Measurements from ENCODE around the gene LEF1.

Gene LEF1

DNA sequence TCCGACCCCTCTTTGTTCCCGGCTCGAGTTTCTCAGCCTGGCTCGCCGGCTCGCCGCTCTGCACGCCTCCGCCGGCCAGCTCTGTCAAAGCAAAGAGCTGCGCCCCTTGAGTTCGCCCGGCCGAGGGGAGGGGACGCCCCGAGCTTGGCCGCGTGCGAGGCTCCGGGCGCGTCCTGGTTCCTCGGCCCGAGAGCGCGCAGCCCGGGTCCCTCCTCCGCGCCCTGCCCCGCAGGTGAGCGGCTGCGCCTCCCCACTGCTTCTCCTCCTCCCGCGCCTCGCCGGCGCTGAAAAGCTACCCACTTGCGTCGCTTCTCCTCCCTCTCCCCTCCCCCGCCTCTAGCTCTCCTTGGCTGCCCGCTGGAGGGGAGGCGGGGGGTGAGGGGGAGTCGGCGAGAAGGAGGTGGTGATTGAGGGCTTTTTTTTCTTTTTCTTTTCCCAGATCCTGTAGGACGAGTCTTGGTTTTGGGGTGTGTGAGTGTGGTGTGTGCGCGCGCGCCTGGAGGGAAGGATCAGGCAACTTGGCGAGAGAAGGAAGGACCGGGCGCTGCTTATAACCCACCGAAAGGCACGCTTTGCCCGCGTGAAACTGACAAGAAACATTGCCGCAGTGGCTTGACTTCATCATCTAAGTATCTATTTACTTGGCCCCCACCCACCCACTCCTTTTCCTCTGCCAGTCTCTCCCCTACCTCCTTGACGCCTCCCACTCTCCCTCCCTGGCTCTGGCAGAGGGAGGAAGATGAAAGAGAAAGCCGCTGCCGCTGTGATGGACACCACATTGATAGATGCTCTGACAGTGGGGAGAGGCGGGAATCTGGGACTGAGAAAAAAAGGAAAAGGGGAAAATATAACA, at the start of gene LEF1:
Gene LEF1, minus strand, starts transcription at position 262 of the 853 bp plus-strand sequence. CDS start 1,165 bp downstream, outside the sequence.
- peak in 1 of 2 donors; percentile 15 for DNase-seq

DNA sequence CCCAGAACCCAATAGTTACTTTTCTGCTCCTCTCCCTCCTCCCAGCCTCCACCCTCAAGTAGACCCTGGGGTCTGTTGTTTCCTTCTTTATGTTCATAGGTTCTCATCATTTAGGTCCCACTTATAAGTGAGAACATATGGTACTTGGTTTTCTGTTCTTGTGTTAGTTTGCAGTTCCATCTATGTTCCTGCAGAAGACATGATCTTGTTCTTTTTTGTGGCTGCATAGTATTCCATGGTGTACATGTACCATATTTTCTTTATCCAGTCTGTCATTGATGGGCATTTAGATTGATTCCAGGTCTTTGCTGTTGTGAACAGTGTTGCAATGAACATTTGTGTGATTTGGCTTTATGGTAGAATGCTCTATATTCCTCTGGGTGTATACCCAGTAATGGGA, 47.8 kb upstream of the LEF1 start:
- DNase-seq: no peak

DNA sequence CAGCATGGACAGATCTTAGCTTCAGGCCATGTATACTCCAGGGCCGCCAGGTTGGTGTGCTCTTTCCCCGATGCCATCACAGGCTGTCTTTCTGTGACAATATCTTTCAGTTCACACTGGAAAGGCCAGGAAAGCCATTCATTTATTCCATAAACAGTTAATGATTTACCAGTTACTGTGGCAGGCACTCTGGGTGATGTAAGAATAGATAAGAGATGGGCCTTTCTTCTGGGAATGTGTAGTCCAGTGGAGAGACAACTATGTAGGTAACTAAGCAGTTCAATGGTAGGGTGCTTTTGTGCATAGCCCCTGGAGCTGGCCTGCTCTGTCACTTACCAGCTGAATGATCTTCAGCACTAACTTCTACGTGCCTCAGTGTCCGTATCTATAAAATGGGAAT, 46.3 kb upstream of the LEF1 start:
- no peak for DNase-seq

DNA sequence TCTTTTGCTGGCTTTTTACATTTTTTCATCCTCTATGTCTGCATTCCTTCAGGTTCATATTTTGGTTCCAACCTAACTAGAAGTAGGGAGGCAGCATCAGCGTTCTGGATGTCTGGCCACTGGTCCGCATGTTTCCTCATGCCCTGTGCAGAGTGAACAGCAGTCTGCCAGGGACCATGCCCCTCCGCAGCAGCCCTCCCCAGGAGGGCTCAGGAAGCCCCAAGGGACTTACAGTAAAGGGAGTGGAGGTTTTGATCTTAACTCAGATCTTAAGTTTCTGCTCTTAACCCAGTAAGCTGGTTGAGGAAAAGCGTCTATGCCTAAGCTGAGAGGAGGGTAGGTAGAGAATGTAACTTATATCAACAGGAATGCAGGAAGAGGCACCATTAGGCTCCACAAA, 45.0 kb upstream of the LEF1 start:
- DNase-seq: no peak

DNA sequence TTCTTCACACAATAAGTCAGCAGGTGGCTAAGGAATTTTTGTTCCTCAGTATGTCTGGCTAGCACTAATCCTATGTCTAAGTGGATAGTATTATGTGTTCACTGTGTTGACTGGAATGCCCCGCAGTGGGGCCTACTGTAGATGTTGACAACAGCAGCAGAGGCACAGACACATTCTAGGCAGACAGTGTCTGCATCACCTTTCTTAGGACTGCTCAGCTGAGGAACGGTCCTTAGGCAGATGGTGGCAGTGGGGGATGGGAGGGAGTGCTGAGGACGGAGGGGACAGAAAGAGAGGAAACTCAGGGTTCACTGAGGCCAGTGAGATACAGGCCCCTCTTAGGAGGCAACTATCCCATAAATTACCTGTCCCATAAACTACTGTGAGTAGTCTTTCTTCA, 44.6 kb upstream of the LEF1 start:
- no peak for DNase-seq

DNA sequence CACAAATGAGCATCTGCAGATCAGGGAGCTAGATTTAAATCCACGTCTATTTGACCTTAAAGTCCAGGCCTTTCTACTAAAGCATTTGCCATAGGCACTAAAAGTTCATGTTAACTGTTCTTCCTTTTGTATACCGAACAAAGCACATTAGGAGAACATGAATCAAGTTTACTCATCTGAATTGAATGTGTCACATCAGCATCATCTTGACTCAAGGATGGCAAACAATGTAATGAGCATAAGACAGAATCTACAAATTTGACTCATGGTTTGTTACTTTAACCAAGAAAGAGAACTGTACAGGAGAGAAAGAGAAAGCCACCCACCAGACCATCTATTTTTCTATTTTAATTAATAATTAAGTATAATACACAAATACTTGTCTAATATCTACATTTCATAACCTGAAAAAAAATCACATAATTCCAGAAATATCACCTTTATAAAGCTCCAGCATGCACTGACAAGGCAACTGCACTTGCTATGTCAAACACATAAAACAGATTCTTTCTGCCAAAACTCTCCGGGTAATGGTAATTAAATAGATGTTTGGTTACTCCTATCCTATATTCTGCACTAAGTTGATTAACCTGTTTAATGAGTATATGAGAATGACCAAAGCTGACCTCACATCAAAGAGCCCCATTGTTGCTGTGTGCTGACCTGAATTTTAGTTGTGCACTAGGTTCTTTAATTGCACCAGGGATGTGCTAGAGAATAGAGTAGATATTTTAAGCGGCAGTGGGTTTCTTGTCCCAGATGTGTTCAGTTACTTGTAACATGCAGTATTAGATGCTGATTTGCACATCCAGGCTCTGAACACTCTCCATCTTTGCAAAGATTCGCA, 42.5 kb upstream of the LEF1 start:
- no peak for DNase-seq

DNA sequence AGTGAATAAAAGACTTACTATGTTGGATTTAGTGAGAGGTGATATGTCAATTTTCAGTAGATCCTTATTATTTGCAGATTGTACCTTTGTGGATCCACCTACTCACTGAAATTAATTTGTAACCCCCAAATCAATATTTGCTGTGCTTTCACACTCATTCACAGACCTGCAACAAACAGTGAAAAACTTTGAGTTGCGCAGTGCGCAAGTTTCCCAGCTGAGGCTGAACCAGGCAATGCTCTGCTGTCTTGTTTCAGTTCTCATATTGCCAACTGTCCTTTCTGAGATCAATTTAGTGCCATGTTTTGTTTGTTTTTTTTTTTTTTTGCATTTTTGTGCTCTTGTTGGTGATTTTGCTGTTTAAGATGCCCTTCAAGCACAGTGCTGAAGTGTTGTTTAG, 40.8 kb upstream of the LEF1 start:
- DNase-seq: no peak

DNA sequence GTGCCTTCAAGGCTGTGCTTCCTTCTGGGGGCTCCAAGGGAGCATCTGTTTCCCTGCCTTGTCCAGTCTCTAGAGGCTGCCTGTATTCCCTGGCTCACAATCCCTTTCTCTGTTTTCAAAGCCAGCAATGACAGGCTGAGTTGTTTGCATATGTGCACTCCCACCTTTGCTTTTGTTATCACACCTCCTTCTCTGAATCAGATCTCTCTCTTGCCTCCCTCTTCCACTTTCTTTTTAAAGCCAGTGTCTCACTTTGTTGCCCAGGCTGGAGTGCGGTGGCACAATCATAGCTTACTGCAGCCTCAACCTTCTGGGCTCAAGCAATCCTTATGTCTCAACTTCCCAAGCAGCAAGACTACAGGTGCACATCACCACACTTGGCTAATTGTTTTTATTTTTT, 37.1 kb upstream of the LEF1 start:
- DNase-seq: no peak

DNA sequence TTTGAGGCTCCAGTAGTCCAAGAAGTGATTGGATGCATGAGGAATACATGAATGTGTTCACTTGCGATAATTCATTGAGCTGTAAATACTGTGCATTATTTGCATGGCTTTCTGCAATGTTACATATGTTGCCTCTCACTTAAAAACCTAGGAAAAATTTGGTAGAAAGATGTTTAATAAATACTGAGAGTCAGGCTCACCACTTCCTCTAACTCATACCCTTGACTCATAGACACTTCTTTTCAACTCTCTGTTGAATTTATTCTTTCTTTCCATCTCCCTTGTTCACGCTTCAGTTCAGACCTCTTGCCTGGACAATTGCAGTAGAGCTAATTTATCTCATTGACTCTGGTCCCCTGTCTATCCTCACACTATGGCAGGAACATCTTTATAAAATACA, 35.8 kb upstream of the LEF1 start:
- no peak for DNase-seq

DNA sequence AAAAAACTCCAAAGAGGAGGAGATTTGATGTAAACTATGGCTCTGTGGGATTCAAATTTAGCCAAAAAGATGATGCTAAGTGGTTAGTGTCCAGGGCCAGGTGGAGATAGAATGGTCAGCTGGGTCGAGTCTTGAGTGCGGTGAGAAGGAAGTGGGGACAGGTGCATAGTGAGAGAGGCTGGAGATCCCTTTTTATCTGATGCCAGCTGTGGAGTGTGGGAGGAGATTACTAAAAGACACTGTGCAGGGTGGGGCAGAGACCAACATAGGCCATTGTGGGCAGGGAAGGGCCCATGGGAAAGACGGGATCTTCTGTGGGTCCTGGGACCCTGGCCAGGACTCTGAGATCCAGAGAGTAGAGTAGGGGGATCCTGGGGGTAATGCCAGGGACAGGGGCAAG, 34.6 kb upstream of the LEF1 start:
- no peak for DNase-seq

DNA sequence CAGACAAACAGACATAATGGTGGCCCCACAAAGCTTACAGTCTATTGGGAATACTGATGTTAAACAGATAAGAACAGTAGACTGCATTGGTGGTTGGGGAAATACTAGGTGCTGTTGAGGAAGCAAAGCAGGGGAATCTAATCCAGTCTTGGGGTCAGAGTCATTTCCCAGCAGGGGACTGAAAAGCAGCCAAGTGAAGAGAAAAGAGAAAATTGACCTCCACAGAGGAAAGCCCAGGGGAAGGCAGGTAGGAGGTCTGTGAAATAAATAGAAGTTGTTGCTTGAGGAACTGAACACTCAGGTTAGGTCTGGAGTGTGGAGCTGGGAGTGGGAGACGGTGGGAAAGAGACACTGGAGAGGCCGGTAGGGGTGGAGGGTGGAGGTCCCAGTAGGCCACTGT, 33.0 kb upstream of the LEF1 start:
- no peak for DNase-seq

DNA sequence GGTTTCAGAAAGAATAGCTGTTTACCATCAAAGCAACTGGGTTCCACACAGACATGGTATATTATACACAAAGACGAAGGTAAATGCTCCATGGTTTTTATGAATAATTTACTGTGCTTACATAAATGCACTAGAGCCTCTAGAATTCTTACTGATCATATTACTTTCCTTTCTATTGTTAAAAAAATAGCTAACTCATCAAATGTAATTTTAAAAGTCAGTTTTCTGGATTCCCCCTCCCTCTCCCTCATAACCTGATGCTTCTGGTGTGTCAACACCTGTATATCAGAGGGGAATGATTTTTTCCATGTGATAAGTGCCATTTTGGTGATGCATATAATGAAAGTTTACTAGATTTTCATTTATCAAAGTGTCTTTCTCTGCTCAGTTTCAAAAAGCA, 31.1 kb upstream of the LEF1 start:
- no peak for DNase-seq

DNA sequence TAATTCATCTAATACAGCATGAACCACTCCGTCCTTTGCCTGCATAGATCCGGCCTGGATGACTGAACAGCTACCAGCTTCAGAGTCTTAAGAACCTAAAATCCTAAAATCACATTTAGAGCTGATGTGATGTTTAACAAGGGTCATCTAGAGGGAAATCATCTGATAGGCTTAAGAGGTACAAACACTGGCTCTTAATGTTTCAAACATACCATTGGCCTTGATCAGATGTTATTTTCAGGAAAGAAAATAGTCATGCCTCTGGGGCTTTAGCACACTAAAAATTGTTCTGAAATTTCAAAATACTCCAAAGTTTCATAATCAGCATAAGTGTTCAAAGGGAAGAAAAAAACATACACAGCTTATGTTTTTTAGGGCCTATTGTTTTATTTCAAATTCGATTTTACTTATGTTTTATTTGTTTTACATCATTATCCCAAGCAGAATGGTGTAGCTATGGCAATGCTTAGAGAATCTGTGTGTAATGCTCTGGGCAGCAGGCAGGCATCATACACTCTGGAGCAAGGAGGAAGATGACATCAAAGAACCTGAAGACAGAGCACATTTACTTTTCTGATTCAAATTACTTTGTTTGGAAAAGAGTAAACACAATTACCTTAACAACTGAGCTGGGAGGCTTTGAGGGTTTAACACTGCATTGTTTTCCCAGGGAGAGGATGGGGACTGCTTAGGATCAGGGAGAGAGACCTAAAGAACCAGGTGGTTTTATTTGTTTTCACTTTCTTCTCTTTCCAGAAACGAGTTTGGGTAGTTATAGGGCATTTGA, 25.3 kb upstream of the LEF1 start:
- DNase-seq: no peak

DNA sequence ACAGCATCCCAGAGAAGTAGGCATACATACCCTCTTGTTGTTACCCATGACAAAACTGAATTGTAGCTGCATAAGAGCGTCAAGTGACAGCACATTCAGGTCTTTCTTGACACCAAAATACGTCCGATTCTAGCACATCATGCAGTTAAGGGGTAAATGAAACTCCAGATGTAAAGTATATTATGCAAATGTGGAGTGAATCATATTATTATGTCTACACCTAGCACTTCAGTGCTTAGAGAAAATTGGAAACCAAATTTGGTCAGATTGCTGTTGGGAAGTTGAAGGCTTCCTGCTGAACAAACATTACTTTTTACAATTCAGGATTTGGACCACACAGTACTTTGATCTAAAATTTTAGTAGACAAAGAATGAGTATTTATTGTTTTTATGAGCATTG, 24.2 kb upstream of the LEF1 start:
- no peak for DNase-seq

DNA sequence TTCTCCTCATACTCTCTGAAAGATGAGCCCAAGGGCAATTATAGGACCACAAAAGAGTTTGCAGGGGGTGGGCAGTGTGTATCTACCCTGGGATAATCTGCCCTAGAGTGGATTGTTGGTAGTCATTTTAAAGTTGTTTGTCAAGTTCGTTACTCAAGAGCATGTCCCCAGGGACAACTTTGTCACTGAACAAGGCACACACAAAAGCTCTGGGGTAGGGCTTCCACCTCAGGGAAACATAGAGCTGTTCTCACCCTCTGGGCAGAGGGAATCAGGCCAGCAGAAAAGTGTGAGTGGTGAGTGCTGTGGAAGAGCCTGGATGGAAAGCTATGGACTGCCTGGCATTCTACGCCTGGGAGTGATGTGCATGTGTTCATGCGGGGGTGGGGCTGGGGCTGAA, 23.3 kb upstream of the LEF1 start:
- DNase-seq: no peak

DNA sequence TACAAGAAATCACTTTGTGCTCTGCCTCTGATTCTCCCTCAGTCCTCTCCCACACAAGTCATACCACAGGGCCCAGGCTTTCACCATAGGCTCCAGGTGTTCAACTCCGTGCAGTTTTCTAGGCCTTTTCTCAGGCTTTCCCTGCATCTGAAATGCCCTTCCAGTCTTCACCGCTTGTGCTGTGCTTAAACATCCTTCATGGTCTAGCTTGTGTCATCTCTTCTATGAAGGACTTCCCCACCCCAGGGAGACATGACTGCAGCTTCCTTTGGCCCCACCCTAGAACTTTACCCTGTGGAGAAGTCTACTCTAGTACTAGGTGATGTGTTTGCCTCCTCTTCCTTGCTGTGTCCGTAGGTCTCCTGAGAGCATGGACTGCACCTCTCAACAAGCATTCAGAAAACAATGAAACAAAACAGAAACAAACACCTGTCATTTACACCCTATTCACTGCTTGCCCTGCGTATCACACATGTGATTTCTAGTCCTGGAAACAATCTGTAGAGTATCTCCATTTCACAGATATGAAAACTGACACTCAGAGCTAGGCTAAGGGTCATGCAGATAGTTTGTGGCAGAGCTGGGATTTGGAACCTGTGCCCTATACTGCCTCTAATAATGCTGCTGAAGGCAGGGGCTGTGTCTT, 22.7 kb upstream of the LEF1 start:
- DNase-seq: no peak

DNA sequence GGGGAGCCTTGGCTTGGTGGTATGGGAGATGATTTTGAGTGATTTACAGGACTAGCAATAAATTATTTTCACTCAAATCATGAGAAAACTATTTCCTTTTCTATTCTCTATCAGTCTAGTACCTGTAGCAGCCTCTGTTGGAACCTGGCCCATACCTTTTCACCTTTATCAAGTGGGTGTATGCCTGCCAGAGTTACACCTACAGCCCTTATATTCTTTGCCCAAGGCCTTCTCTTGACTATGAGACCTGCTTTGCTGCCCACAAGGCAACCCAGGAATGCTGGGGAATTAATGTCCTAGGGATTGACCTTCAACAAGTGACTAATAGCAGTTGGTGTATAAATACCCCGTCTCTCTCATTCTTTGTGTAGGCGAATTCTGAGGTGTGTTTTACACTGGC, 20.0 kb upstream of the LEF1 start:
- DNase-seq: no peak

DNA sequence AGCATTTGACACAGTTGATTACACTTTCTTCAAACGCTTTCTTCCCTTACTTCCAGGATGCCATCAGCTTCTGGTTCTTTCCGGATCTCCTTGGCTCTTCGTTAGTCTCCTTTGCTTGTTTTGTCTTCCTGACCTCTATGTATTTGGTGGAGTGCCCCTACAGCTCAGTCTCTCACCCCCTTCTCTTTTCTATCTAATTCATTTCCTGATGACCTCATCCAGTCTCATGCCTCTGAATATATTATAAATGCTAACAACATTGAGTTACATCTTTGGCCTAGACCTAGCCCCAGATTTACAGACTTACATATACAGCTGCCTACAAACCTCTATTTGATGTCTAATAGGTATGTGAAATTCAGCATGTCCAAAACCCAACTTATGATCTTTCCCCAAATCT, 16.5 kb upstream of the LEF1 start:
- no peak for DNase-seq

DNA sequence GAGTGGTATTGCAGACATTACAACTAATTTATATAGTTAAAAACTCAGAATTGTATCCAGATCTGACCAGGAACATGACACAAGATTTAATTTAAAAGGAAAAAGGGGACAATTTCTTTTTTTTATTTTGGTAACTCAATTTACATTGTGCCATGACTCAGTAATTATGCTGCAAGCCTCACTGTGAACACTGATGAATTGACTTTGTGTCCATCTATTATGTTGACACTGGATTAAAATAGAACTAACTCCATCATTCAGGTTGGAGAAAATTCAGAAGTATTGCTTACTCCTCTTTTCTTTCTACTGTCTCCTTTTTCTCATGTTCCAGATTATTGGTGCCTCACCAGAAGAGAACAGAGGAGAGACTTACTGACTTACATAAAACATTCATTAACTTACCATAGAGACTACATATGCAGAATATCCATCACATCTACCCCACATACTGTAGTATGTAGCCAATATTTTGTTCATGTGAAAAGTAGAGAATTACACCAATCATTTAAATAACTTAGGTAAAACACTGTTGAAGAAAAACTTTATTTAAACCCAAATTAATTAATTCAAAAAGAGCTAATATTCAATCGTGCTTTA, 15.8 kb upstream of the LEF1 start:
- no peak for DNase-seq

DNA sequence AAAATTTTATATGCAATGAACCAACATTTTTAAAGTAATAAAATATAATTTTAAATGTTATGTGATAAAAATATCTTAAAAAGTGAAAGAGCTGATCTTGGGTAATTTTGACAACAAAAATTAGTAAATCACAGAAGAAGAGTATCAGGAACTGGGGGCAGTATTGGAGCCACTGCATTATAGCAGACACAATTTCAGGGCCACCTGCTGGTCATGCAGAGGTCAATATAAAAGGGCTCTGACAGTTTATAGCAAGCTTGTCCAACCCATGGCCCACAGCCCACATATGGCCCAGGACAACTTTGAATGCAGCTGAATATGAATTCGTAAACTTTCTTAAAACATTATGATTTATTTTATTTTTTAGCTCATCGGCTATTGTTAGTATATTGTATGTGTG, 13.0 kb upstream of the LEF1 start:
- DNase-seq: no peak

DNA sequence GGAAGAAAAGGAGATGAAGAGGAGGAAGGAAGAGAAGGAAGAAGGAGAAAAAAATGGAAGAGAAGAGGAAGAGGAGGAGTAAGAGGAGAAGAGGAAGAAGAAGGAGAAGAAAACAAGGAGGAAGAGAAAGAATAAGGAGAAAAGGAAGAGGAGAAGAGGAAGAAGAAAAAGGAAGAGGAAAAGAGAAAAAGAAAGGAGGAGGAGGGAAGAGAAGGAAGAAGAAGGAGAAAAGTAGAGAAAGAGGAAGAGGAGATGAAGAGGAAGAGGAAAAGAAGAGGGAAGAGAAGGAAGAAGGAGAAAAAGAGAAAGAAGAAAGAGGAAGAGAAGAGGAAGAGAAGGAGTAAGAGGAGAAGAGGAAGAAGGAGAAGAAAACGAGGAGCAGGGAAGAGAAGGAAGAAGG, 11.8 kb upstream of the LEF1 start:
- no peak for DNase-seq

DNA sequence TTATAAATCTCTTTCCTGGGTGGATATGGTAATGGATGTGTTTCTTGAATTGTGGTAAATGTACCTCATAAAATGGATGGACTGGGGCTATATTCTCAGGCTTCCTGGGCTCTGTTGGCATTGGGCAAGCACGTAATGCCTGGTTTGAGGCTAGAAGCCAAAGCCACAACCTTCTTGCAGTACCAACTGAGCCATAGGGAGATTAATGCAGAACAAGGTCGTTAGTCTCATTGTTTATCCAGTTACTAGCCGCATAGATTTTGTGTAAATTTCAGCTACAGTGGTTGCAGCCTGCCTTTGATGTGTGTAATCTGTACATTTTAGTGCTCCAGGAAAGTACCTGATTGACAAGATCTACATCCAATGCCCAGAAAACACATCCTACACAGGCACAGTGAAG, 7.2 kb upstream of the LEF1 start:
- no peak for DNase-seq

DNA sequence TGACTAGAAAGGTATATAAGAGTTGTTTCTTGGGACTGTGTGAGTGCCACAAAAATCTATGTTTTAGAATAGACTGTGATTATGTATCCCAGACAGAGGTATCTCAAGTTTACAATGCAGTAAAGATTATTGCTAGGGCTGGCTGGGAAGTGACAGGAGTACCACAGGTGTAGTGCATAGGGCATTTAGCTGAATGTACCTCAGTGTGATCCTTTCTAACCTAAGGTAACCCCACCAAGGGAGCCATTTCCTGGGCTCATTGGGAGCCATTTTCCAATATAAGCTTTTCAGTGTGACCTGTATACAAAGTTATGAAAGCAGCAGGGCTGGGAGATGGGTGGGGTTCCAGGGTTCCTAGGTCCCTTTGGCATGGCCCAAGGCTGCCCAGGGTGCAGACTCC, 6.1 kb upstream of the LEF1 start:
- no peak for DNase-seq

Data from bone marrow (tissue), 2 donors.